ENCODE data around the gene POLR3A.
"Not testable (repeated sequence)": the region's sequence is repeated elsewhere in the genome, so short reads cannot be mapped to it uniquely, and the experiment has no call there.

The POLR3A gene

DNA sequence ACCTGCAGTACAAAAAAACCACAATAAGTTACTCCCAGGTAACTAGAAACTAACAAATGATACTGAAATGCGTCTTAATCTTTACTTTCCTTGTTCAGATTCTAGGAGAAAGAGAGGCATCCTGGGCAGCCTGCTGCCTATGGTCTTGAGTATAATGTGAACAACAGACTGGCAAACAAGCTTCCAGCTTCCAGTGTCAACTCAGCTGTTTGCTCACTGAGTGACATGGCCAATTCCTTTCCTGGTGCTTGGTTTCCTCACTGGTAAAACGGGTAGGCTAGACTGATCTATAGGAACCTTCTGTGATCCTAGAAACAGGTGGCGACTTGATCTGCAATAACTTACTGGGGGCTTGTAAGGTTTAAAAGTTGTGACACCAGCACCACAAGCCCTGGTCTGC is 10.1 kb downstream of the POLR3A start:
- DNase-seq (ENCODE audit: low spot score): no peak

DNA sequence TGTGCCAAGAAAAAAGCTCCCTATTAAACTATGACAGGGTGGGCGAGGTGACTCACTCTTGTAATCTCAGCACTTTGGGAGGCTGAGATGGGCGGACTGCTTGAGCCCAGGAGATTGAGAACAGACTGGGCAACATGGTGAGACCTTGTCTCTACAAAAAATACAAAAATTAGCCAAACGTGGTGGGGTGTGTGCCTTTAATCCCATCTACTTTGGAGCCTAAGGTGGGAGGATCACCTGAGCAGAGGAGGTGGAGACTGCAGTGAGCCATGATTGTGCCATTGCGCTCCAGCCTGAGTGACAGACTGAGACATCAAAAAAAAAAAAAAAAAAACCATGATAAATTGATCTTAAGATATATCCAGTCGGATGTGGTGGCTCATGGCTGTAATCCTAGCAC is 11.5 kb downstream of the POLR3A start:
- no peak for DNase-seq (ENCODE audit: low spot score)

DNA sequence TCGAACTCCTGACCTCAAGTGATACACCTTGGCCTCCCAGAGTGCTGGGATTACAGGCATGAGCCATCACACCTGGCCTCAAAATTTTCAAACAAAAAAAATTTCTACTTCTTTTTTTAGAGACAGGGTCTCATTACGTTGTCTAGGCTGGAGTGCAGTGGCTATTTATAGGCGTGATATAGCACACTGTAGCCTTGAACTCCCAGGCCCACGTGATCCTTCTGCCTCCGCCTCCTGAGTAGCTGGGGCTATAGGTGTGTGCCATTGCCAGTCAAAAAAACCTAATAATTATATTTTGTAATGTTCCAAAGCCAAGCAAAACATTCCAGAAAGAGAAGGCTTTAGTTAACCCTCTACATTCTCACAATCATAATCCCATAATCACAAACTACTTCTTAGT is 13.8 kb downstream of the POLR3A start:
- DNase-seq (ENCODE audit: low spot score): no peak

DNA sequence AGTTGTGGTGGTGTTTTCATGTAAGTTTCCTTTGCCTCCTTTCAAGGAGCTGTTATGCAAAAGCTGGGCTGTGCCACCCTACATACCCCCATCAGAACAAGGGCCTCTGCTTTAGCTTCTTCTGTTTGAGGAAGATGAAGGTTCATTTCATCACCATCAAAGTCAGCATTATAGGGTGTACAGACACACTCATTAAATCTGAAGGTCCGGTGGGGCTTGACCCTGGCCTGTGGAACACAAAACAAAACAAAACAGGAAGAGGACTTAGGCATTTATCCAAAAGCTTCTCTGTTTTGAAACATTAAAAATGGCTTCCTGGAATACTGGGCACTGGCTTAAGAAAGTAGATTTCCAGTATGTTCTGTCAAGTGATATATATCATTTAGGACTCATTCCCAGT is 15.8 kb downstream of the POLR3A start:
- no peak for DNase-seq (ENCODE audit: low spot score)

DNA sequence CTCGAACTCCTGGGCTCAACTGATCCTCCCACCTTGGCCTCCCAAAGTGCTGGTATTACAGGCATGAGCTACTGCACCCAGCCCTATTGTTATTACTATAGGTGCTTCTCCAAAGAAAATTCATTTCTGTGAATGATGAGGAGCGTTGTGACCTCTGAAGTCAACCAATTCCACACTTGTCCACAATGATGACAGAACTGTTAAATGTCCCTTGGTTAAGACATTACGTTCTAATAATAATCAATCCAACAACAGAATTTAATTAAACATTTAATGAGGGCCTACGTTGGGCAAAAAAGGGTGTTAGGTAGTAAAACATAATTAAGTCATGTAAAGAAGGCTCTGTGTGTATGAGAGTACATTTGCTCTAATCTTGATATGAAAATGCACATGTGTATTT is 18.2 kb downstream of the POLR3A start:
- no peak for DNase-seq (ENCODE audit: low spot score)

DNA sequence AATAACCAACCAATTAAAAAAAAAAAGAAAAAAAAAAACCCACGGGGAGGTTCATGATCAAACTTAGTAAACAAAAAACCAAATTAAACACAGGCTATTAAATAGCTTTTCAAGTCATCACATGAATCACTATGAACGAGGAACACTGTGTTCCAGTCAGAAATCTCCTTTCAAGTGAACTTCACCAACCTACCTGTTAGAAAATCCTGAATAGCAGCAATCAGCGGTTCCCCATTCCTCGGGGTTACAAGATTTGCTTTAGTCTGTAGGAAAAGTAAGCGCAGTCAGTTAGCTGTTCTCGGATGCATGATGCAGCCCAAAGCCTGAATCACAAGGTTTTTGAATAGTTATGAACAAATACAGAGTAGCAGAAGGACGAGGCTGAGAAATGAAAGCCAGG is 19.0 kb downstream of the POLR3A start:
- DNase-seq (ENCODE audit: low spot score): no peak

DNA sequence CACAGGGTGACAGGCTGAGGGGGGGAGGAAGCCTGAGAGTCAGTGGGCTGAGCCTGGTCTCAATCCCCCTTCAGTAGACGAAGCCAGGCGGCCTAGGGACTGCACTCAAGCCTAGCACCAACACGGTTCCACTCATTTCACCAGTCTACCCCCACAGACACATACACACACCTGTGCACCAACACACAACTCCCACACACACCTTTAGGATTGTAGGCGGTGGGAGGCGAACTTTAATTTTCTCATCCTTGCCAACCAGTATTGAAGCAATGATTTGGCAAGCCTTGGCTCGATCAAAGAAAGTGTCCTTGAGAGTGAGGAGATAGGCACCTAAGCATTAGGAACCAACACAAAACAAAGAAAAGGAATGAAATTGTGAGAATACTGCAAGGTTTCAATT is 19.7 kb downstream of the POLR3A start:
- no peak for DNase-seq (ENCODE audit: low spot score)

DNA sequence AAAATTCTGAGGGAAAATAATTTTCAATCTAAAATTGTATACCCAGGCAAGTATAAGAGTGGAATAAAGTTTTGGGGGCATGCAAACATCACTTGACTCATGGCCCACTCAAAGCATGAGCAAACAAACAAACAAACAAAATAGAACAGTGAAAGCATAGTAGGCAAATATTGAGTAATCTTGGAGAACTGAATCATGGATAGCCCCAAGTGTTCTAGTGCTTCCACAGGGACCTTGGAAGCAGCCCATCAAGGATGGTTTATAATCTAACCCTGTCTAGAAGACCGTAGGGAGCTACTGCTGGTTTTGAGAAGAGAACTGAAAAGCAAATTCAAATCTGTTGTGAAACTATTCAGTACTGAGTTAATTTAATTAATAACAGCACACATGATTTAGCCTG is 22.1 kb downstream of the POLR3A start:
- no peak for DNase-seq (ENCODE audit: low spot score)

DNA sequence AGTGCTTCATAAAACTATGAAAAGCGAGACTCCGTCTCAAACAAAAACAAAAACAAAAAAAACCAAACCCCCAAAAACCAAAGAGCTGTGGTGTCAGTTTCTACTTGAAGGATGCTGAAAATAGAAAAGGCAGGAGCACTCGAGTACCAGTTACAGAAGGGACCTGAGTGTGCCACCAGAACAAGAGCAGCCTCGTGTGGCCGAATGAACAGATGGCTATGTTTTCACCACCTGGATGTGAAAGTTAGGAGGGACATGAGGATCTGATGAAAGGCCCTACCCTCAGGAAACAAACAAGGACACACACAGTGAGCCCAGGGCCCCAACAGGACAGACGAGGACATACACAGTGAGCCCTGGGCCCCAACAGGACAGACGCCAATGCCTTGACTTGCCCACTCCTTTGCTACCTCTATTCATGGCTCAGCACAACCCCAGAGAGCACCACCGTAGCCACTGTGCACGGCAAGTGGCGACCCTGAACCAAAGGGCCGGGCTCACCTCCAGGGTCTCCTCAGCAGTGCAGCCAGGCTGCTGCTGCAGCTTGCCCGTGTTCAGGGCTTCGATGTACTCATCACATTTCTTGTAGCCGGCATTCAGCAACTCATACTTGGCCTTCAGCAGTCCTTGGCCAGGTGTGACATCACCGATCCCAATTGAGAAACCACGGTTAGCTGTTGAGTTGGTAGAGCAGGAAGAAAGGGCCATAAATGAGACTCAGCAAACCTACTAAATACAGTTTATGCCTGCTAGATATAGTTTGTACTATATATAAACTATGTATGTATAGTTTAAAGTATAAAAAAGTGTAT is 24.9 kb downstream of the POLR3A start:
- DNase-seq (ENCODE audit: low spot score): no peak

DNA sequence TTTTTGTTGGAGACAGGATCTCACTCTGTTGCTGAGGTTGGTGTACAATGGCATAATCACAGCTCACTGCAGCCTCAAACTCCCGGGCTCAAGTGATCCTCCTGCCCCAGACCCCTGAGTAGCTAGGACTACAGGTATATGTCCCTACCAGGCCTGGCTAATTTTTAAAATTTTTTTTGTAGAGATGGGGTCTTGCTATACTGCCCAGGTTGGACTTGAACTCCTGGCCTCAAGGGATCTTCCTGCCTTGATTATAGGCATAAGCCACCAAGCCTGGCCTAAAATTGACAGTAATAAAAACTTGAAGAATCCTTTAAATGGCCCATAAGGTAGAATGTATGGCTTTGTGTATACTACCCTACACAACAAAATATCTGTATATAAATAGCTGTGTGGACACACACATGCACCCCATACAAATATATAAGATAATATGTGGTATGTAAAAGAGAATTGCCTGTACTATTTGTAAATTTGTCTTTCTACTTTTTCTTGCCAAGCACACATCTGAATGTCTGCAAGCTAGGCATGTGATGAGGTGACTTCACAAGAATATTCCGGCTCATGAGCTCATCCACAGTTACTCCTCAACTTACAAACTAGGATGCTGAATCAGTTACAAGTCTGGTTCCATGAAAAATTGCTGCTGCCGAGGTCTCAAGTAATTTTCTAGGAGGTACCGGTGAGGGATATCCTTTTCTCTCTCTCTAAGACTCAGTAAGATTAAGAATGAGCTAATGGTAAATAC is 26.6 kb downstream of the POLR3A start:
- no peak for DNase-seq (ENCODE audit: low spot score)

DNA sequence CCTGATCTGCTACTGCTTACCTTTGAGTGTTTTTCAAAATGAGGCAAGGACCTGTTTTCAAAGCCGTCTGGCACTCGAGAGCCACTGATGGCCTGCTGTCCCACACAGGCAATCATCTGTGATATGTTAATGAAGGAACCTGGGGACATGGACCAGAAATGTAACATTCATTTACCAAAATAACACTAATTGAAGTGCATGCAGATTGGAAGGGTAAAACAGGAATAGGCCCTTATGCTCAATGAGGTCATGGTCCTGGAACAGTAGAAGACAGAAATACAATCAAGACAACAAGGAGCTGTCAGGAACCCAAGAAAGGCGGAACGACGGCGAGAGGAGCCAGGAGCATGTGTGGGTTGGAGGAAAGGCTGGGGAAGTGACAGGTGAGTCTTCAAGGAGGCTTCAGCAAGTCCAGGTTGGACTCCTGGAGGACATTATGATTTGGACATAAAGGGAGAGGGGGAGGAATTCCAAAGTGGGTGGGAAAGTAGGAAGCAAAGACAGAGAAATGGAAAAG is 28.3 kb downstream of the POLR3A start:
- no peak for DNase-seq (ENCODE audit: low spot score)

DNA sequence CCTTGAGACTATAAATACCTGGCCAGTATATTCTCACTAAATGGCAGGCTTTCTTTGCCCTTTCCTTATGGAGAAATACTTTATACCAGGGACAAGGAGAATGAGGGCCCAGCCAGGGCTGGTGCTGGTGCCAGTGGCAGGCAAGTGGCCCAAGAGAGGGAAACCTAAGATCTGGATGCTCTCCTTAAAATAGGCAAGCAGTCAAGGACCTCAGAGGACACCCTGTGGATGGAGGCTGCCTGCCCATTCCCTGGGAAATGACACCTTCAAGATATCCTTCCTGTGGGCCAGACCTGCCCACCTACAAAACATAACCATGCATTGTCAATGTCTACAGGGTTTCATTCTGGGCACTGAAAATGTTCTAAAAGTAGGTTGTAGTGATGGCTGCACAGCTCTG is 29.1 kb downstream of the POLR3A start:
- DNase-seq (ENCODE audit: low spot score): no peak

DNA sequence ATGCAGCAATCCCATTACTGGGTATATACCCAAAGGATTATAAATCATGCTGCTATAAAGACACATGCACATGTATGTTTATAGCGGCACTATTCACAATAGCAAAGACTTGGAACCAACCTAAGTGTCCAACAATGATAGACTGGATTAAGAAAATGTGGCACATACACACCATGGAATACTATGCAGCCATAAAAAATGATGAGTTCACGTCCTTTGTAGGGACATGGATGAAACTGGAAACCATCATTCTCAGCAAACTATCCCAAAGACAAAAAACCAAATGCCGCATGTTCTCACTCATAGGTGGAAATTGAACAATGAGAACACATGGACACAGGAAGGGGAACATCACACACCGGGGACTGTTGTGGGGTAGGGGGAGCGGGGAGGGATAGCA is 30.5 kb downstream of the POLR3A start:
- not testable (repeated sequence) for DNase-seq (ENCODE audit: low spot score)

DNA sequence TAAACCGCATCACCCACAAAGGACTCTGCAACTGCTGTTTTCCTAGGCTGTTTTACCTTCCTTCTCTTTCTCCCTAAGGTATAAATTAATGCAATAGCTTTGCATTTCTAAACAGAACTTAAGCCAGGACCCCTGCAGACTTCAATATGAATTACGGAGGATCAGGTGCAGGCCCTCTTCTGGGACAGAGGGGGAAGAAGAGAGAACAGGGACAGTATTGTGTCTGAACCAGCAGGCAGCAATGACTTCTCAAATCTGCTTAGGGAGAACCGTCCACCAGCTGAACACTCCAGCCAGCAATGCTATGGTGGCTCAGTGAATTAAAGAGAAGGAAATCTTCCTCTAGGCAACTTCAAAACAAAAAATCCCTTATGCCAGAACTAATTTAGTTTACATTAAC is 35.7 kb downstream of the POLR3A start:
- DNase-seq (ENCODE audit: low spot score): no peak

DNA sequence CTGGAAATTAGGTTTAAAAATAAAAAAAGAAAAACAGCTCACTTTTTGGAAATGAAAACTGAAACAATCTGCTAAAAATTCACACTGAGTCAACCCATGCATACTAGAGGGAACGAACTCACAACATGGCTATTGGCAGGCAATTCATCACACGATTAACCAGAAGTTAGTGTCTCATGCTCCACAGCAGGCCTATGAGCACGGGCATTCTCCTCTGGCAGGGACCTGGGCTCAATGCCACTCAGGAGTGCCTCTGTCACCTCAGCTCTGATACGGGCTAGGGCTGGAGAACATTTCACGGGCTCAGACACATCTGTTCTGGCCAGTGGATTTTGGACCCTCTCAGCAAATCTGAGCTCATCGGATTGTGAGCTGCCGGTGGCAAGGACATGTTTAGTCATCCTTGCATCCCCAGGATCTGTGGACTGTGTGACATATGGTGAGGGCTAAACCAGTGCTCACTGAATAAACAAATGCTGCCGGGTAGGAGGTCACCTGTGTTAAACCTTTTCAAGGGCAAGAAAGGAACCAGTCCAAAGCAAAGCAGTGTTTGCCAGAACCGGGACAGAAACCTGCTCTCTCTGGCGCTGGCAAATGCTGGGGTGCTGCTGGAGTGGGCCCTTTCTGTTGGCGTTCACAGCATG is 40.1 kb downstream of the POLR3A start:
- DNase-seq (ENCODE audit: low spot score): no peak

DNA sequence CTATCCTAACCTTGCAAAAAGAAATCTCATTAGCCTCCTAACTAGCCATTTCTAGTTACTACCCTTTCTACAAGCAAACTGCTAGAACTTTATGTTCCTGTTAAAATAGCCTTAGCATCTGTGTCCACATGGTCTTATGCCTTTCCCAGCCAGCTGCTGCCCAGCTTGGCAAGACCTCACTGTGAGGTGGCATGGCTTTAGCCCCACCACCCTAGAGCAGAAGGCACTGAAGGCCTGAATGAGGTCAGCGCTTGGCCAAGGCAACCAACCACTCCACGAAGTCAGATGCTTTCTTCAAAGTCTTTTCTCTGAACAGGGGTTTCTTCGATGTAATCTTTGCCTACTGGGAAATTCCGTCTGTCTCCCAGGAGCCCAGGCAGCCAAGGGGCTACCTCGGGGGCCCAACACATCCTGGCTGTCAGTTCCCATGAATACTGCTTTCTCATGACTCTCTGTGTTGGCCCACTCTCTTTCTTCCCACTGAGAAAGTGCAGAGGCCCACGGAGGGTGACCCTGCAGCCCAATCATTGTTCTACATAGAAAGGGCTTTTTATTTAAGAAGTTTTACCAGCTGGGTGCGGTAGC is 41.6 kb downstream of the POLR3A start:
- no peak for DNase-seq (ENCODE audit: low spot score)

DNA sequence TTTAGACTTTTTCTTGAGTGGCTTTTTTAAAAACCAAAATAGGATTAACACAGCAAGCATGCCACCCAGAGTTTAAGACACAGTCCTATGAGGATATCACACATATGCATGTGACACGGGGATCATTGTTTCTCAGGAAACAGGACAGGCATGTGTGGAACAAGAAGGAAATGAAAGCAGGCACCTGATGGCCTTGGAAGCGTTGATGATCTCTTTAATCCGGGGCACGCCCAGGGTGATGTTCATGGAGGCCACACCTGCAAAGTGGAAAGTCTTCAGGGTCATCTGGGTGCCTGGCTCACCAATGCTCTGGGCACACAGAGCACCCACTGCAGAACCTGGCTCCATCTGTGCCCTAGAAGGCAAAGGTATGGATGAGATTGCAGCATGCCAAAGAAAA is 44.3 kb downstream of the POLR3A start:
- no peak for DNase-seq (ENCODE audit: low spot score)

DNA sequence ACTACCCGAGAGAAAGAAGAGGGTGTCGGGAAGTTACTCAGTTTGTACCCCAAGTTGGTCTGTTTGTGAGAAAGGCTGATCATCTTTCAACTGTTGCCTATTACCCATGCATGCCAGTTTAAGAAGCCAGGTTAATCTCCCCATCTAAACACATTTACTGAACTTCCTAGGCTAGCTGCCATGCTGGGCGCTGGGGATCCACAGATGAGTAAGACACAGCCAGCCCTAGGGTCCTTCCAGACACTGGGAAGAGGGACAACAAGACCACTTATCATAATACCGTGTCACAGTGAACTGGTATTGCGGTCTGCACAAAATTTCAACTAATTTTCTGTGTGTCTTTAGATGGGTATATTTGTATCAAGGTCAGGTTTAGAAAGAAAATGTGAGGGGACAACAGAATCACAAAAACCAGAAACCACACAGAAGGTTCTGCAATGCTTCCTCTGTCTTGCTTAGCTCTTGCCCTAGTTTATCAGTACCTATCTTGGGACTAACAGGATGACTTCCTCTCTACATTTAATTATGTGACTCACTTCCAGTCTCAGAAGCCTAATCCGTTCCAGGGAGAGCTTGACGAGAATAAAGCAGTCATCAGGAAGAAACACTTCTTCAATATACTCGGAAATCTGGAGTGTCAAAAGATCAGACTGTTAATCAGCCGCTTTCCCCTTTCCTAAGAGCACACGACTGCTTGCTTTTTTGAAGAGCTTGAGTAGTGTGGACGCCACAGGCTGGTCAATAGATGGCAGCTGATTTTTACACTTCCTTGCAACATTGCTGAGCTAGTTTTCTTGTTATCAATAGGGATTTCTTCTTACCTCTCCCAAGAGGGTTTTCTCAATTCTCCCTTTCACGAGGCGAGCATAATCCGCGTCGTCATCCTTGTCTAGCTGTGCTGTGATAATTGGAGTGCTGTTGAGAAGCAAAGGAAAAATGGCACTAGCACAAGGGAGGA is 45.7 kb downstream of the POLR3A start:
- no peak for DNase-seq (ENCODE audit: low spot score)

DNA sequence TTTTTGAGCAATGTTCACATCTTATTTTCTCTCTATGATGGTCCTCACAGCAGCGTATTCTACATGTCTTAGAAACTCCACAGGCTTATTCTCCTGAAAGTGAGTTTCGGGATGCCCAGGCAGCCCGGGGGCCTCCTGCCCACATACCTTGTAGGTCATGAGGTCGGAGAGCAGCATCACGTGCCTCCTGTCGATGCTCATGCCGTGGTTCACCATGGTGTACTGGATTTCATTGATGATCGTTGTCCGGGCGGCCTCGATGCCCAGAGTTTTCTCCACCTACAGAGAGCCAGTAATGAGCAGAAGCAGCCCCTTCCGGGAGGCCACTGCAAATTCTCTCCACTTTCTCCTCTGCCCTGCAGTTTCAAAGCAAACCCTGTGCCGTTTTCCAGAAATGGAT is 48.0 kb downstream of the POLR3A start:
- no peak for DNase-seq (ENCODE audit: low spot score)

DNA sequence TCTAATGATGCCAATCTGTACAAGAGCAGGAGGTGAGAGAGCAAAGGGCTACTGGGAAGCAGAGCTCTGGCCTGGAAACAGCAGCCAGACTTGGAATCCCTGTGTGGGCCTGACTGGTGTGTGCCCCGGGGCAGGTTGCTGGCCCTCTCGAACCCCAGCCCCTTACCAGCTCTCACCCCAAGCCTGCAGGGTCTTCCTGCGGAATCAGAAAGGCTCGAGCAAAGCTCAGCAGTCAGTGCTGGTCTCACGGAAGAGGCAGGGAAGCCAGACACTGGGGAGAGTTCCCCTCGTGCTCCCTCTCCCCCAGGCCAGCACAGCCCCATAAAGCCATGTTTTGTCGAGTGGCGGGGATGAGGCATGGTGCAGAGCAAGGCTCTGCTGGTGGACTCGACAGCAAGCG is 50.1 kb downstream of the POLR3A start:
- DNase-seq (ENCODE audit: low spot score): no peak

DNA sequence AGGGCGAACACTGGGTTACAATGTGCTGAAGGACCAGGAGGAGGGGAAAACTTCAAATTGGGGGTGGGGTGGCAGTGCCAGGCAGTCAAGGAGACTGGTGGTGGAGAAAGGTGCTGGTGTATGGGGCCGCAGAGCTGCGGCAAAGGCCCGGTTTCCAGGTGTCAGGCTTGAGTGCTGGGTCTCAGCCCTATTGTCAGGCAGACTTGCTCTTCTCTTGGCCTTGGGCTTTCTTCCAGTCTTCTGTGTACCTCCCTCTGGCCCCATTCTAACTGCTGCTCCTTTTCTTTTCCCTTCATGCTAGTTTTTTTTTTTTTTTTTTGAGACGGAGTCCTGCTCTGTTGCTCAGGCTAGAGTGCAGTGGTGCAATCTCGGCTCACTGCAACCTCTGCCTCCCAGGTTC is 51.0 kb downstream of the POLR3A start:
- no peak for DNase-seq (ENCODE audit: low spot score)

All from SW480 (cell line).